NCI-H128 (cell line): ENCODE results near the gene CHTF18.
"Not testable (repeated sequence)": the region's sequence is repeated elsewhere in the genome, so short reads cannot be mapped to it uniquely, and the experiment has no call there.

Experiments
- DNase-seq: peaks from one replicate; lab custom pipeline; 2025; ENCODE audit not compliant: unreplicated experiment; lab: John Stamatoyannopoulos, UW

The CHTF18 gene

DNA sequence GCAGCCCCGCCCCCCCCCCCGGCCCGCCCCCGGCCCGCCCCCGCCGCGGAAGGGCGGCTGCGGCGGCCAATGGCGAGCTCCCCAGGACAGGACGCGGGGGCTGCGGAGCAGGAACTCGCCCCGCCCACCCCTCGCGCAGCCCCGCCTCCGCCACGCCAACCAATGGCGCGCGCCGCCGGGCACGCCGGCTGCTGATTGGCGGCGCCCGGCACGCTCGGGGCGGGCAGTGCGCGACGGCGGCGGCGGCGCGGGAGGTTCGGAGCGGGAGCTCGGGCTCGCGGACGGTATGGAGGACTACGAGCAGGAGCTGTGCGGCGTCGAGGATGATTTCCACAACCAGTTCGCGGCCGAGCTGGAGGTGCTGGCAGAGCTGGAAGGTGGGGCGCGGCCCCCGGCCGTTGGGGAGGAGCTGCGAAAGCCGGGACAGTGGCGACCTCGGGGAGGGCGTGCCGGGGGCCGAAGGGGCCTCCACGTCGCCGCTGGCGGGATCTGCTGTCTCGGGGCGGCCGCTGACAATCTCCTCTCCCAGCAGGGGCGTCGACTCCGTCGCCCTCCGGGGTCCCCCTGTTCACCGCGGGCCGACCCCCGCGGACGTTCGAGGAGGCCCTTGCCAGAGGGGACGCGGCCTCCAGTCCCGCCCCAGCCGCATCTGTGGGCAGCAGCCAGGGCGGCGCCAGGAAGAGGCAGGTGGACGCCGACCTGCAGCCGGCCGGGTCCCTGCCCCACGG is at the start of gene CHTF18:
Gene CHTF18 (plus strand): TSS at position 222 of the 728 bp plus-strand sequence. CDS start 65 bp downstream, at position 287.
- peak; percentile 59 for DNase-seq

DNA sequence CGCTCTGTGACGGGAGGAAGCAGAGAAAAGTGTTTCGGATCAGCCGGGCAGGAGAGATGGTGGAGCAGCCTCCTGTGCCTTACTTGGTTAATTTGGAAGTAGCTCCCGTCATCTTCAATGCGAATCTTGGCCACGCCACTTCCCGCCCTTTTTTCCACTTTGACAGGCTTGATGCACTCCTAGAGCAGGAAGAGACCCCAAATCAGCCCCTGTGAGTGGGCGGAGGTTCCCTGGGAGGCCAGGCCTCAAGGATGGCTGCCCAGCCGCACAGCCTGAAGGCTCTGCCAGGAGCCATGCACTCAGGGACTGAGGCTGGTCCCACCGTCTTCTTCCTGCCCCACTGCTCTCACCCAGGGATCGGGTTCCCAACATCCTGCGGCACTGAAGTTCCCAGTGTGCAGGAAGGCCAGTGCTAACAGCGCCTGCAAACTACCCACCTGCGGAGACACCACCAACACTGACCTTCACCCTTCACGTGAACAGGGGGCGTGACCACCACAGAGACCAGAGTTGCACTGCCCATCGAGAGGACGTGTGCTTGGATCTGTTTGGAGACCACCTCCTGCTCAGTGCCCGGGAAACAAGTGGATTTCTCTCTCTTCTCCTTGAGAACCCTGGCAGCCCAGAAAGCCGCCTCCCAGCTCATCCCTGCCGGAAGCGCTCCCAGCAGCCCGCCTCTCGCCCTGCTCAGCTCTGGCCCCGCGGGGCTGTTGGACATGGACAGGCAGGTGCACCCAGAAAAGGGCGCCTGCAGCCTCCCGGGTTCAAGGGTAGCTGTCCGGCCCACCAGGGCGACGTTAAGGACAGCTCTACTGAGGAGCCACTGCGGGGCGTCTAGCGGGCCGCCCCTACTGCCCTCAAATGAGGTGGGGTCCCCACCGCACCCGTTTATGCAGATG is 48.6 kb upstream of the CHTF18 start:
- DNase-seq: no peak

DNA sequence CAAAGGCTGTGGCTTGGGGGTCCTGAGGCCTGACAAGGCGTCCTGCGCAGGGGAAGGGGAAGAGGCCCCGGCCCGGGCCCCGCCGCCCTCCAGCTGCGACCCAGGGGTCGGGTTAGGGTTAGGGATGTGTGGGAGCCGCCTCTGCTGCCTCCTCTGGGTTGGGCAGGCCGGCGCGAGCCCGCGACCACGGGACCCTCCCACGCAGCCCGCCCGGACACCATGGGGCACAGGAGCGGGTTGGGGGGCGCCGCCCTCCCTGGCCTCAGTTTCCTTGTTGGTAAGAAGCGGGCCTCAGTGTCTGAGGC is 48.0 kb upstream of the CHTF18 start:
- no peak for DNase-seq

DNA sequence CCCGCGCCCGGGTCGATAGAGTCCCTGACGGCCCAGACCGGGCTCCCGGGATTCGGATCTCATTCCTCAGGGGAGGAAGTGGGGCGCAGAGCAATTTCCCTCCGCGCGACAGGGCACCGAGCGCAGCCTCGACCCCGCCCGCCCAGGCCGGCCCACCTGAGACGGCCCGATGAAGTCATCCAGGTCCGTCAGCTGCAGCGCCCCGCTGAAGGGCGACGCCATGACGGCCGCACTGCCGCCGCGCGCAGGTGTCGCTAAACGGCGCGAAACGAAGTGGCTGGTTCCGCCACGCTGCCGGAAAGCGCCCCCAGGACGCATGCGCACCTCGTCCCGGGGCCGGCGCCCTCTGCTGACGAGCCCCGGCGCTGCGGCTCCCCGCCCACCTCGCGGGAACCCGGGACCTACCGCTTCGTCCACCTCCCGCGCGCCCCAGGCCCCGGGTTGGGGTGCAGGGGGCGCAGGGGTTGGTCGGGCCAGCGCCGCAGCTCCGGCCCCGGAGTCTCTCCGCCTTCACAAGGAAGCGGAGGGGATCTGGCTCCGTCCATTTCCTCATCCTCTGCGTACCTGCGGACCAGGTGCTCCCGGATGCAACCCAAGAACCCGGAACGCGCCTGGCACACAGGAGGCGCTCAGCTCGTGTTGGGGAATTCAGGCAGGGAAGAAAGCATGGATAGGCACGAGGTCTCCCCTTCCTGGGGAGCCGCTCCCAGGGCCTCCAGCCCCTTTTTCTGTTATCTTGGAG is 47.5 kb upstream of the CHTF18 start, which contains the start of gene CIAO3:
Gene CIAO3 (minus strand): TSS at position 234 of the 742 bp plus-strand sequence. CDS start 12 bp downstream, at position 222.
- DNase-seq: peak; percentile 46

DNA sequence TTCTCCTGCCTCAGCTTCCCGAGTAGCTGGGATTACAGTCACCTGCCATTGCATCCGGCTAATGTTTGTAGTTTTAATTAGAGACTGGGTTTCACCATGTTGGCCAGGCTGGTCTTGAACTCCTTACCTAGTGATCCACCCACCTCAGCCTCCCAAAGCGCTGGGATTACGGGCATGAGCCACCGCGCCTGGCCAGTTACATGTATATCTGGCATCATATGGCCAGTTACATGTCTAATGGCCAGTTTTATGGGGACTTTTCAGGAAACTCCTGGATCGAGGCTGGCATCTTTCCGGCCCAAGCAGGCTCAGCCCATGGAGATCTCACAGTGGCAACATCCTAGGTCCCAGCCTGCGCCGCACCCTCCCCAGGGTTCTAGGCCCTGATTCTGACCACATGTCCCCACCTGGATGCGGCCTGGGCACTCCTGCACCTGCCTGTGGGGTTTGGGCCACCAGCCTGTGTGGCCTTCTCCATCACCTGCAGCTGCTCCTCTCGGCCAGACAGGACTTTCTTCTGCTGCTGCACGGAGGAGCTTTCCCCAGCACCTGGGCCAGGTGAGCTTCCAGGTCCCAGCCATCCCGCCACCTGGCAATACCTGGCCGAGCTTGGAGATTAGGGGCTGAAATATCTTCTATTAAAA is 46.3 kb upstream of the CHTF18 start:
- no peak for DNase-seq

DNA sequence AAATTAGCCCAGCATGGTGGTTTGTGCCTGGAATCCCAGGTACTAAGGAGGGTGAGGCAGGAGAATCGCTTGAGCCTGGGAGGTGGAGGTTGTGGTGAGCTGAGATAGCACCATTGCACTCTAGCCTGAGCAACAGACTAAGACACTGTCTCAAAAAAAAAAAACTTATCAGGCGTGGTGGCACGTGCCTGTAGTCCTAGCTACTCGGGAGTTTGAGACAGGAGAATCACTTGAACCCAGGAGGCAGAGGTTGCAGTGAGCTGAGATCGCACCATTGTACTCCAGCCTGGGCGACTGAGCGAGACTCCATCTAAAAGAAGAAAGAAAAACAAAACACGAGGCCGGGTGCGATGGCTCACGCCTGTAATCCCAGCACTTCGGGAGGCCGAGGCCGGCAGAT is 45.5 kb upstream of the CHTF18 start:
- DNase-seq: not testable (repeated sequence)

DNA sequence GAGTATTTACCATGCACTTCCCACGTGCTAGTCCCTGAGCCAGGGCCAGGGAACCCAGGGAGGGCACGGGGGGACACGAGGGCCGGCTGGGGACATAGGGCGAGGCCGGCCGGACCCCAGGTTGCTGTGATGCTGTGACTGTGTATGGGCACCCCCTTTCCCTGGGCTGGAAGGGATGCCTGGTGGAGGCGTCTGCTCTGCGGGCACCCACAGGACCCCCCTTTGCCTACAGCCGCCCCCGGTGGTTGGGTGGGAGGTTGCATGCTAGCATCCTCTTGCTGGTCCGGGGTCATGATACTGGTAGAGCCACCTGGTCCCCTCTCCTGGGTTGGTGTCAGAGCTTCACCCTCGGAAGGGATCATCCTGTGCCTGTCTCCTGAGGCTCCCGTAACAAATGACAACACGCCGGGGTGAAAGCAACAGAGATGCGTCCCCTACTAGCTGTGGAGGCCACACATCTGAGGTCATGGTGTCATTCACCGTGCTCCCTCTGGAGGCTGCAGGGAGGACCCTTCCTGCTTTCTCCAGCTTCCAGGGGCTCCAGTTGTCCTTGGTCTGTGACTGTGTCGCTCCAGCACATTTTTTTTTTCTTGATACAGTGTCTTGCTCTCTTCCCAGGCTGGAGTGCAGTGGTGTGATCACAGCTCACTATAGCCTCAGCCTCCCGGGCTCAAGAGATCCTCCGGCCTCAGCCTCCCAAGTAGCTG is 44.5 kb upstream of the CHTF18 start:
- no peak for DNase-seq

DNA sequence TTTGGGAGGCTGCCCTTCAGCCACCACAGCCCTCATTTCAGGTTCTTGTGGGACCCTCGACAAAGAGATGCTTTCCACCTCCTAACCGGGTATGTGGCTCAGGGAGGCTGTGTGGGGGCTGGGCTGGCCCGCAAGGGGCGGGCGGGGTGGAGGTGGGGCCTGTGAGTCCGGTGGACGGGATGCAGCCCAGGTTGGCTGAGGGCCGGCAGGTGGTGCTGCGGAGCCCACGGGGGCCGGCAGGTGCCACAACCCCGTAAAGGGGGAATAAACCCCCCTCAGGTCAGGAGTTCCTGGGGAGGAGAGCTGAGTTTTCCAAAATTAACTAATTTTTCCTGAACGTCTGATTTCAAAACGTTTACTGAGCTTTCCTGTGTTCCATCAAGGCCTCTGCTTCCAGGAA is 42.7 kb upstream of the CHTF18 start:
- DNase-seq: no peak

DNA sequence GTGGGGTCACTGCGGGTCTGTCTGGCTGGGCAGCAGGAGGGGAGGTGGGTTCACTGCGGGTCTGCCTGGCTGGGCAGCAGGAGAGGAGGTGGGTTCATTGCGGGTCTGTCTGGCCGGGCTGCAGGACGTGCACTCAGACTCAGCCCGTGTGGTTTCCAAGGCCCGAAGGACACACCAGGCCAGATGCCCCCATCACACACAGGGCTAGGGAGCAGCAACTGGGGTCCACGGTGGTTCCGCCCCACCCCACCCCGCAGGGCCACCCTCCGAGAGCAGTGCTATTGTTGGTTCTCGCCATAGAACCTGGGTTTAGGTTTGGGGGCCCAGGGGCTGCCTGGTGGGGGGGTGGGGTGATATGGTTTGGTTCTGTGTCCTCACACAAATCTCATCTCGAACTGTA is 41.8 kb upstream of the CHTF18 start:
- no peak for DNase-seq

DNA sequence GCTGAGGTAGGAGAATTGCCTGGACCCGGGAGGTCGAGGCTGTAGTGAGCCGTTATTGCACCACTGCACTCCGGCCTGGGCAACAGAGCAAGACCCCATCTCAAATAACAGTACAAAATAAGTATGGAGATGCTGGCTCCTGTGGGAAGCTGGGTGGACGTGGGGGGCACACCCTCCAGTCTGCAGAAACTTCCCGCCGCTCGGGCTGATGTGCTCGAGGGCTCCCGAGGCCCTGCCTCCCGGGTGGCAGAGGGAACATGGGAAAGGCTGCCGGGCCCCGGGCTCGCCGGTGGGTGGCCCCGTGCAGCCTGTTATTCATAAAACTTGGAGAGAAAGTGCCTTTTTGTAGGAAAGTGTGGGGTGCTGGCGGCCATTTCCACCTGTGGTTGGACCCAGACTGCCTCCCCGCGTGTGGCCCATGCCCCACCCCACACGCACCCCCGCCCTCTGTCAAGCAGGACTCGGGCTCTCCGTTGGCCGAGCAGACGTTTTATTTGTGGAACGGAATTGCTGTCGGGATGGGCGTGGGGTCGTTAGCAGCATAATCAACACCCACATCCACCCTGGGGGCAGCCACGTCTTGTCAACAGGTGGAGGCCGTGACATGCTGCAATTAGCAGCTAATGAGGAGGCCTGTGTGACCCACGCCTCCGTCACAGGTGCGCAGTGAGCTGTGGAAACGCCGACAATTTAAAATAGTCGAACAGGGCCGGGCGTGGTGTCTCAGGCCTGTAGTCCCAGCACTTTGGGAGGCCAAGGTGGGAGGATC is 40.3 kb upstream of the CHTF18 start:
- DNase-seq: no peak

DNA sequence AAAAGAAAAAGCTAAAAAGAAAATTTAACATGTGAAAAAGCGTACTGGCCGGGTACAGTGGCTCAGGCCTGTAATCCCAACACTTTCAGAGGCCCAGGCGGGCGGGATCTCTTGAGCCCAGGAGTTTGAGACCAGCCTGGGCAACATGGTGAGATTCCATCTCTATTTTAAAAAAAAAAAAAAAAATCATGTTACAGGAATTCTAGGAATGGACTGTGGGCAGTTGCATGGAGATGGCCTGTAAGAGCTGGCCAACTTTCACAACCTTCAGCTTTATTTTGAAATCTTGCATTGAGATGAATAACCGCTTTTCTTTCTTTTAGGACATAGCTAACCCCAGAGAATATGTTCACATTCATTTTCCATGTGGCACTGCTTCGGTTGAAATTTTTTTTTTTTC is 39.4 kb upstream of the CHTF18 start:
- no peak for DNase-seq

DNA sequence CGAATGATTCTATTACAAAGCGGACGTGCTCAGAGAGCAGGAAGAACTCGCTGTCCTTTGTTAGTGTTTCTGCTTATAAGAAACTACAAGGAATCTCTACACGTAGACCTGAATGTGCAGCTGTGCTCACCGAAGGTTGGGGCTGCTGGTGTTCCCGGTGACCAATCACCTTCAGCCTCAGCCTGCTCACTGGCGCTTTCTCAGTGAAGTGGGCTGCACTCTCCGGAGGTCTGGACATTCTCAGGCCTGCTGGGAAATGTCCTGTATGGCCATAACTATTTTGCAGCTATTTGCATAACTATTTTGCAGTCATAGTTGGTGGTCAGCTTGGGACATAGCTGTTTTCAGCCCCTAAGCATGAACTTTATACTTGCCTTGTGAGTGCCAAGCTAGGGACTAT is 37.9 kb upstream of the CHTF18 start:
- no peak for DNase-seq

DNA sequence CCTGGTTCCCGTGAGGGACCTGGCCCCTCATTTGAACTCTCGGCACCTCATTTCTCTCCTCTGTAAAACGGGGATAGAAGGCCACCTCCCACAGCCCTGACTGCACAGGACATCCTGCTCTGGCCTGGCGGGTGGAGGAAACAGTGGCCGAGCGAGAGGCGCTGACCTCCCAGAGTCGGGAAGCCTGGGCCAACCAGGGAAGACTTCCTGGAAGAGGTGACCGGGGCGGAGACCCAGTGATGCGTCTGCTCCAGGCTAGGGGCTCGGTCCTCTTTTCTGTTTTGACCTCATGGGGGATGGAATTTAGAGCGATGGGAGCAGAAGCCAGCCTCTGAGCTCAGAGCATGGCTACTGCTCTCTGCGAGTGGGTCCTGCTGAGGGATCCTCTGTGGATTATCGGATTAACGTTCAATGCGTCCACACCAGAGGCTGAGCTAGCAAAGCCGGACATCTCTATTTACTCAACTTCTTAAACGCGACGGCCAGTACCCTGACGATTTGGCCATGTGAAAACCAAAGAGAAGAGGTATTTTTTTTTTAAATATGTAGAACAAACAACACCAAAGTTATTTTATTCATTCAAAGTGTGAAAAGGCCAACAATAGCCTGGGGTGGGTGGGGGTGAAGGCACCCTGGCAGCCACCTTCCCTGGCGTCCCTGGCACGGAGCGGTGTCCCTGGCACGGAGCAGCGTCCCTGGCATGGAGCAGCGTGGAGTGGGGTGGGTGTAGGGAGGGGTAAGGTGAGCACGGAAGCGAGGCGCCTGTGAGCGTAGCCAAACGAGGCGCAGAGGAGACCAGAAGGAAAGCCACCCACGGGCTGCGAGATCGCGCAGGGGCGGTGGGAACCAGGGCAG is 37.0 kb upstream of the CHTF18 start:
- DNase-seq: no peak

DNA sequence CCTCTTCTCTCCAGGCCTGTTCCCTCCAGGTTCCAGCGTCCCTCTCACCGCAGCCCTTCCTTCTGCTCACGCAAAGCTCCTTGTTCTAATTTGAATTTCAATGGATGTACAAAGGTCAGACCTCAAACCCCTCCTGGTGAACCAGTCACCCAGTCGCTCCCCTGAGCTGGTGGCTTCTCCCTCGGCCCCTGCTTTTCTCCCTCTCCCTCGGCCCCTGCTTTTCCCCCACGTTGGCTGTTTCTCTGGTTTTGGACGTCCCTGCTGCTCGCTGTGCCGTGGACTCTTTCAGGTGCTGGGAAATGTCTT is 36.5 kb upstream of the CHTF18 start:
- DNase-seq: no peak

DNA sequence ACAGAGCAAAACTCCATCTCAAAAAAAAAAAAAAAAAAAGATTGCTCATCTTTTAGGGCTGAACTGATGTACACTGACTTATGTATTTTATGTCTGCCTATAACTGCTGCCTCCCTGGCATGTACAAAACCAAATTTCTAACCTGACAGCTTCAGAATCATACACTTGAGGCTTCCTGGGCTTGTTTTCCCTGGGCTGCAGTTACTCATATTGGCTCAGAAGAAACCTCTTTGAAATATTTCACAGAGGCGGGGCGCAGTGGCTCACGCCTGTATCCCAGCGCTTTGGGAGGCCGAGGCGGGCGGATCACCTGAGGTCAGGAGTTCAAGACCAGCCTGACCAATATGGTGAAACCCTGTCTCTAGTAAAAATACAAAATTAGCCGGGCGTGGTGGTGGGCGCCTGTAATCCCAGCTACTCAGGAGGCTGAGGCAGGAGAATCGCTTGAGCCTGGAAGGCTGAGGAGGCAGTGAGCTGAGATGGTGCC is 34.3 kb upstream of the CHTF18 start:
- DNase-seq: not testable (repeated sequence)

DNA sequence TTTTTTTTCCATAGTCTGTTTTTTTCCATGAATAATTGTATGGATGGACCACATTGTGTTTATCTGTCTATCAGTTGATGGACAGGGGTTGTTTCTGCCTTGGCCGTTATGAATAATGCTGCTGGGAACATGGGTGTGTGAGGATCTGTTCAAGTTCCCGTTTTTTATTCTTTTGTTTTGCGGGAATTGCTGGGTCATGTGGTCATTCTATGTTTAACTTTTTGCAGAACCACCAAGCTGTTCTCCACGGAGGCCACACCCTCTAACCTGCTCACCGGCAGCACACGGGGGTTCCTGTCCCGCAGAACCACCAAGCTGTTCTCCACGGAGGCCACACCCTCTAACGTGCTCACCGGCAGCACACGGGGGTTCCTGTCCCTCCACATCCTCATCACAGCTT is 33.8 kb upstream of the CHTF18 start:
- no peak for DNase-seq

DNA sequence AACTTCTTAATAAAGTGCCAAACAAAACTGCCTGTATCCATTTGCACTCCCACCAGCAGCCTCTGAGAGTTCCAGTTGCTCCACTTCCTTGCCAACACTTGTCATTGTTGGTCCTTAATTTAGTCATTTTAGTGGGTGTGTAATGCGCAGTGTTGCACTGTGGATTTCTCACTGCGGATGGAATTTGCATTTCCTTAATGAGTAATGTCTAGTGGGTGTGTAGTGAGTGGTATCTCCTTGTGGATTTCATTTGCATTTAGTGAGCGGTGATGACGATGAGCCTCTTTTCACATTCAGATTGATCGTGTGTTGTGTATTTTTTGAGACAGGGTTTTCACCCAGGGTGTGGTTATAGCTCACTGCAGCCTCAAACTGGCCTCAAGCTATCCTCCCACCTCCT is 32.0 kb upstream of the CHTF18 start:
- no peak for DNase-seq

DNA sequence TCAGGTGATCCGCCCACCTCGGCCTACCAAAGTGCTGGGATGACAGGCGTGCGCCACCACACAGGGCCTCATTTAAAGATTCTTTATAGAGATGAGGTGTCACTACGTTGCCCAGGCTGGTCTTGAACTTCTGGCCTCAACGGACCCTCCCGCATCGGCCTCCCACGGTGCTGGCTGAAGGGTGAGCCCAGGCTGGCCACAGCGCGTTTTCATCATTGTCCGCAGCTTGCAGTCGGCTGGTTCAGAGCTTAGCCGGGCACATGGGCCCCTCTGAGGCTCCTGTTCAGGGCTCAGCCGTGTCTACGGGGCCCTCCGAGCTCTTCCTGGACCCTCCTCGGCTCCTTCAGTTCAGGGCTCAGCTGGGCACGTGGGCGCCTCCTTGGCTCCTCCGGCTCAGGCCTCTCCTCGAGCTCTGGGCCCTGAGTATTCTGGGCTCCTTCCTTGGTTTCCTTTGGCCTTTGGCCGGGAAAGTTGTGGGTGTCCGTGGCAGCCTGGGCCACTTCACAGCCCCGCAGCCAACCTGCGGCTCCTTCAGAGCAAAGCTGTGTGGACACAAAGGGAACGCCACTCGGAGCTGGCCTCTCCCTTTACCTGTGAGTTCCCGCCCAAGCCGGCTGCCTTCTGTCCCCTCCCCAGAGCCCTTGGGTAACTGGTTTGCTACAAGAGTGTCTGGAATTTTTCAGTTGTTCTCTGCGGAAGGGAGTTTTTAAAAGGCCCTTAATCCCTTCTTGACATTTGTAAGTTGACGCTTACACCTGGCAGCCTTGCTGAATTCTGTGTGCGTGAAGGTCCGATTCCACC is 29.1 kb upstream of the CHTF18 start:
- no peak for DNase-seq
